Natural killer cell treated with Interleukin-12 subunit alpha and Interleukin-12 subunit beta and Interleukin-15 and Interleukin-18, amount 100 ng/mL, for 72 hours (primary cell): ENCODE measurements around the gene WDR33. TPM values are rescaled to one million over a fixed set of nuclear protein-coding genes. Genes with fewer than 3 reads are reported as not detected.

Experiments used
- ATAC-seq, 2 donors: fragments of 150-1000 bp; cut with Tn5 transposase in 1 of 2; sonication (Bioruptor Pico), chemical (Tn5 transposase) in 1 of 2; 2 replicates each; pipeline ENCODE4 v1.10.0; 2021
- DNase-seq: peaks from one replicate; pipeline ENCODE4 v3.0.0; 2022; ENCODE audit warnings: low spot score
- H3K27ac Mint-ChIP-seq, 2 donors: 1 replicate in 1 of 2; 2 replicates in 1 of 2; pipeline ENCODE4 v1.8.0; 2022; ENCODE audit warnings: mixed read lengths in 2 of 2, mild to moderate bottlenecking in 1 of 2, moderate library complexity in 1 of 2
- H3K27me3 Mint-ChIP-seq, 2 donors: 1 replicate in 1 of 2; 2 replicates in 1 of 2; pipeline ENCODE4 v1.8.0; 2022; ENCODE audit warnings: mixed read lengths in 2 of 2
- H3K36me3 Mint-ChIP-seq: one replicate; pipeline ENCODE4 v1.8.0; 2022; ENCODE audit warnings: mixed read lengths
- H3K4me1 Mint-ChIP-seq, 2 donors: 1 replicate in 1 of 2; 2 replicates in 1 of 2; pipeline ENCODE4 v1.8.0; 2022; ENCODE audit warnings: low read depth in 2 of 2, mixed read lengths in 2 of 2, mild to moderate bottlenecking in 1 of 2
- H3K4me3 Mint-ChIP-seq: one replicate; pipeline ENCODE4 v1.8.0; 2022; ENCODE audit warnings: mixed read lengths
- H3K9me3 Mint-ChIP-seq: 2 replicates; pipeline ENCODE4 v1.8.0; 2022; ENCODE audit warnings: mixed read lengths
- total RNA-seq, 2 donors: library from RNA; stranded (reverse); gene quantifications; one replicate each; pipeline ENCODE4 v1.2.3, GENCODE V29; 2022

Gene WDR33
- total RNA-seq, 2 donors from 2014 or later, result 70.6 to 85.3 TPM

DNA sequence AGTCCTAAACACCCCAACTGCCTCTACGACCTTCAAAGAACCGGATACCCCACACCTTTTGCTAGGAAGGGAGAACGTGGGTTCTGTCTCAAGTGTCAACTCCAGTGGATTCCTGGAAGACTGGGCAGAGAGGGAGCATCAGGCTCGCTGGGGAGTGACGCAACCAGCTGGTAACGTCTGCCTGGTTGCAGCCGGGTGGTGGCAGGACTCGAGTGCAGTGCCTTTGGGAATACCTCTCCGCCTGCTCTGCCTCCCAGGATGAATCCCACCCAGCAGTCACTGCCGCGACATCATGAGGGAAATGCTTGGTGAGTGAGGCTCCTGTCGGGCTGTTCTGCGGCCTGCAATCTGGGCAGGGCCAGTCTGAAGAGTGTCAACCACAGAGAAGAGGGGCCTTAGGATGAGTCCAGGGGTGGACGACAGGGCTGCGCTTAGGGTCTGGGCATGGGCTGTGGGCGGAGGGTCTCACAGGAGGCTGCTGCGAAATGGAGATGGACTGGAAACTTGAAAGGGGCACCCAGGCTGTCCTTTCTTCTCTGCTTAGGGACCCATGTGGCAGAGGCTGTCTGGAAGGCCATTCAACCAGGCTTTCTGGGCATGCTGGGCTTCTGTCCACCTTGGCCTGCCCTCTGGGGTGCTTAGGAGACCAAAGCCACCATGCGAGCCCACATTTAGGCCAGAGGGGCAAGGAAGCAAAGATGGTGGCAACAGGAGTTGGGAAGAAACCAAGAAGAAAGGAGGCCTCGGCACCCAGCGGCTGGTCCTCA is 152.1 kb downstream of the WDR33 start:
- H3K4me1 Mint-ChIP-seq, result peaks cover 0 to 2% of the 10 kb centered on the region in 2 donors
- H3K27me3 Mint-ChIP-seq, result peaks cover 6 to 15% of the 10 kb centered on the region in 2 donors
- no peaks in the 10 kb centered on the region for H3K9me3 Mint-ChIP-seq
- DNase-seq (no peak), ATAC-seq (no peak)
- H3K4me3 Mint-ChIP-seq, result no peak overlapping the region
- H3K27ac Mint-ChIP-seq, result no peak overlapping the region
- no peaks in the 10 kb centered on the region for H3K36me3 Mint-ChIP-seq

GRCh38 chr2:127658146-127658545 is 152.8 kb downstream of the WDR33 start:
- Mint-ChIP-seq H3K4me3 (no peak overlapping the region), H3K27me3 (peaks cover 0 to 9% of the 10 kb centered on the region in 2 donors), H3K9me3 (no peaks in the 10 kb centered on the region), H3K4me1 (no peaks in the 10 kb centered on the region), H3K36me3 (no peaks in the 10 kb centered on the region), H3K27ac (no peak overlapping the region)
- no peak for DNase-seq
- no peak for ATAC-seq

DNA sequence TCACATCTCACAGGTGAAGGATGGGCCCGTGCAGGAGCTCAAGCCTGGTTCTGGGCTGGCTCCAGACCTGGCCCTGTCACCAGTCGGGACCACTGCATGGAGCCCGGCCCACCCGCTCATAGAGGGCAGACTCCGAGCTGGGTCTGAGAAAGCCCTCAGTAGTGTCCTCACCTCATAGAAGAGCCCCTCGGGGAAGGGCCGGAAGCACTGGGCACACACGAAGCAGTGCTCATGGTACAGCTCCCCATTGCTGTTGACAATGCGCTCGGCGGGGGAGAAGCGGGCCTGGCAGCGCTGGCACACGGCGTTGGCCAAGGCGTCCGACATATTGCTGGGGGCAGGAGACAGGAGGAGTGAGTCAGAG is 153.8 kb downstream of the WDR33 start:
- H3K9me3 Mint-ChIP-seq, result no peaks in the 10 kb centered on the region
- H3K27me3 Mint-ChIP-seq, result peaks cover 0 to 7% of the 10 kb centered on the region in 2 donors
- no peaks in the 10 kb centered on the region for H3K36me3 Mint-ChIP-seq
- no peak overlapping the region for H3K4me3 Mint-ChIP-seq
- H3K27ac Mint-ChIP-seq, result no peak overlapping the region
- no peaks in the 10 kb centered on the region for H3K4me1 Mint-ChIP-seq
- ATAC-seq (no peak), DNase-seq (no peak)

DNA sequence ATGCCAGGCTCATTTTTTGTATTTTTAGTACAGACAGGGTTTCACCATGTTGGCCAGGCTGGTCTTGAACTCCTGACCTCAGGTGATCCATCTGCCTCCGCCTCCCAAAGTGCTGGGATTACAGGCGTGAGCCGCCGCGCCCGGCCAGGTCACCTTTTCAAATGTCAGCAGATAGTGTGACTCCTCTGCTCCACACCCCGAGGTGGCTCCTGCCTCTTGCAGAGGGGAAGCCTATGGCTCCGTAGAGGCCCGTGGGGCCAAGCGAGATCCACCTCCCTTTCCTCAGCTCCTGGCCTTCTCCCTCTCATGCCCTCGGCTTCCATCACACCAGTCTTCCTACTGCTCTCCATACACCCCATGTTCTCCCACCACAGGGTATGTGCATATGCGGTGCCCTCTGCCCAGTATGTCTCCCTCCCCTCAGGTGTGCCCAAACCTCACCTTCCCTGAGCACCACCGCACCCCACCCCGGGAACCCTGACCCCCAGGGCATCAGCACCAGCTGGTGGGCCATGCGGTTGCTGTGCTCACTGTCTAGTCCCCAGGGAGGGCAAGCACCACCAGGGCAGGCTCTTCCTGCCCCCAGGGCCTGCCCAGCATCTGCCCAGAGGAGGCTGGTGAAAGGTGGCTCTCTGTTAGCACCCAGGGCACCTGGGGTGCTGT is 154.3 kb downstream of the WDR33 start:
- Mint-ChIP-seq H3K4me1 (no peaks in the 10 kb centered on the region), H3K27ac (no peak overlapping the region), H3K4me3 (no peak overlapping the region), H3K36me3 (no peaks in the 10 kb centered on the region), H3K27me3 (peaks cover 0 to 5% of the 10 kb centered on the region in 2 donors), H3K9me3 (no peaks in the 10 kb centered on the region)
- ATAC-seq (peak in 1 of 2 donors; percentile 25), DNase-seq (no peak)

- no peak for ATAC-seq
- Mint-ChIP-seq H3K27me3 (no peaks in the 10 kb centered on the region), H3K4me3 (no peak overlapping the region), H3K4me1 (no peaks in the 10 kb centered on the region), H3K27ac (no peak overlapping the region), H3K9me3 (no peaks in the 10 kb centered on the region), H3K36me3 (no peaks in the 10 kb centered on the region)
- no peak for DNase-seq
These were observed 155.5 kb downstream of the WDR33 start for GRCh38 chr2:127655209-127656073.

DNA sequence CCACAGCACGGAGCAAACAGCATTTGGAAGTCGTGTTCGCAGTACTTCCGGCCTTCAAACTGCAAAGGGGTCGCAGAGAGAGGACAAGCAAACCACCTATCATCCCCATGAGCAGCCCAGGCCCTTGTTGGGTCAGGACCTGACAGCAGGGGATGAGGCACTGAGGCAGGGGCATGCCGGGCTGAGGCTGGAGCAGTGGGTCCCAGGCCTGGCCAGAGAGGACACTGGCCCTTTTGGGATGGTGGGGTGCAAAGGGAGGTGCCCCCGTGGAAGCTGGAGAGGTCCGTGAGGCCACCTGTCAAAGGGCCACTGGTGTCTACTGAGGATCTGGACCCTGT is 156.2 kb downstream of the WDR33 start:
- H3K27ac Mint-ChIP-seq, result no peak overlapping the region
- no peak for ATAC-seq
- H3K36me3 Mint-ChIP-seq, result no peaks in the 10 kb centered on the region
- no peaks in the 10 kb centered on the region for H3K9me3 Mint-ChIP-seq
- H3K27me3 Mint-ChIP-seq, result no peaks in the 10 kb centered on the region
- no peak for DNase-seq
- H3K4me3 Mint-ChIP-seq, result no peak overlapping the region
- H3K4me1 Mint-ChIP-seq, result no peaks in the 10 kb centered on the region

DNA sequence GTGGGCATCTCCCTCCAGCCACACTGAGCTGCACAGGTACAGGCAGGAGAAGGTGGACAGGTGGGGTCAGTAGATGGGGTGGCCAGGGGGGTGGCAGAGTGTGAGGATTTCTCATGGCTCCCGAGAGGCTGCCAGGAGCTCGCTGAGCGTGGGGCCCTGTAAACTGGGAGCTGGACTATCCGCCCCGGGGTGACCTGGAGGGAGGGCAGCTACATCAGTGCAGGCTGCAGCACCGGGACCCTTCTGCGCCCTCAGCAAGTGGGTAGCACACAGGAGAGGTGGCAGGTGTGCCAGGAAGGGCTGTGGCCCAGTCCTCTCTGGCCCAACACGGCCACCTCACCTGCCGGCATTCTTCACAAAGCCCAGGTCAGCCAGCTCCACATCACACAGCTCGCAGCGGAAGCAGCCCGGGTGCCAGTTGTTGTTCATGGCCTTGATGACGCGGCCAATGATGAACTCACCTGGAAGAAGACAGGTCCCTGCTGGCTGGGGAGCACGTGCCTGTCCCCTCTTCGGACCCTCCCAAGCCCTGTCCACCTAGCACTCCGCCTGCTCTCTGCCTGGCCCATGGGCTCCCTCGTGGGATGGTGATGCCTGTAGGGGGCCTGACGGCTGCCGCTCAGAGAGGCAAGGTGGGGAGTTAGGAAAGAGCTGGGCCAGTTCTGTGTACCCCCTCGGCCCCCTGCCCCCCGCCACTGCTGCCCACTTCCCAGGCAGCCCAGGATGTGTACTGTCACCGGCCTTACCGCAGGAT is 156.7 kb downstream of the WDR33 start:
- no peak for ATAC-seq
- Mint-ChIP-seq H3K4me1 (peaks cover 0 to 3% of the 10 kb centered on the region in 2 donors), H3K36me3 (no peaks in the 10 kb centered on the region), H3K27ac (no peak overlapping the region), H3K4me3 (no peak overlapping the region), H3K9me3 (no peaks in the 10 kb centered on the region), H3K27me3 (no peaks in the 10 kb centered on the region)
- no peak for DNase-seq

DNA sequence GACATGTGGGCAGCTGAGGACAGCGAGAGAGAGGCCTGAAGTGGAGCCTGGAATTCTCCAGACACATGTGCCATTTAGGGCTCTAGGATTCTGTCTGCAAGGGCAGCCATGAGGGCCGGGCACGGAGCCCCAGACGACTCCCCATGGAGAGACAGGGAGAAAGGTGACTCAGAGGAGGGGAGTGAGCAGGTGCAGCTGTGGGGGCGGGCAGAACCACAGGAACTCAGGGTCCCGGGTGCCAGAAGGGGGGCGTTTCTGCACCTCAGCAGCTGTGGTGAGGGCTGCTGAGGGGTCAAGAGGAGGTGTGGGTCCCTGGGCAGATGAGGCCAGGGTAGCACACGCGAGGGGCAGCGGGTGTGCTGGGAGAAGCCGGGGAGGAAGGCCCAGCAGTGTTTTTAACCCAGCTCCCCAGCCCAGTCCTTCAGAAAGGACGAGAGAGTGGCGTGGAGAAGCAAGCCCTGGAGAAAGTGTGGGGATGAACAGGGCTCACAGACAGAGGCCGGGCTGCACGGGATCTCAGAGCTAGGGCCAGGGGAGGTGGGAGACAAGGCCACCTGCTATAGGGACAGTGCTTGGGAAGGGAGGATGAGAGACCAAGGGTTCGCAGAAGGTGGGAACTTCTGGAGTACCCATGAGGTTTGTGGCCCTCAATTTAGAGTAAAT is 157.4 kb downstream of the WDR33 start:
- ATAC-seq, result no peak
- no peaks in the 10 kb centered on the region for H3K9me3 Mint-ChIP-seq

GRCh38 chr2:127652786-127653357 is 158.1 kb downstream of the WDR33 start:
- DNase-seq (no peak), ATAC-seq (no peak)
- Mint-ChIP-seq H3K27me3 (no peaks in the 10 kb centered on the region), H3K4me3 (no peak overlapping the region), H3K4me1 (peaks cover 0 to 6% of the 10 kb centered on the region in 2 donors), H3K9me3 (no peaks in the 10 kb centered on the region), H3K27ac (no peak overlapping the region), H3K36me3 (no peaks in the 10 kb centered on the region)

More for the DNA sequence above, 157.4 kb downstream of the WDR33 start:
- no peak overlapping the region for H3K4me3 Mint-ChIP-seq
- DNase-seq, result no peak
- H3K4me1 Mint-ChIP-seq, result peaks cover 0 to 6% of the 10 kb centered on the region in 2 donors
- no peaks in the 10 kb centered on the region for H3K36me3 Mint-ChIP-seq
- H3K27ac Mint-ChIP-seq, result no peak overlapping the region
- no peaks in the 10 kb centered on the region for H3K27me3 Mint-ChIP-seq

DNA sequence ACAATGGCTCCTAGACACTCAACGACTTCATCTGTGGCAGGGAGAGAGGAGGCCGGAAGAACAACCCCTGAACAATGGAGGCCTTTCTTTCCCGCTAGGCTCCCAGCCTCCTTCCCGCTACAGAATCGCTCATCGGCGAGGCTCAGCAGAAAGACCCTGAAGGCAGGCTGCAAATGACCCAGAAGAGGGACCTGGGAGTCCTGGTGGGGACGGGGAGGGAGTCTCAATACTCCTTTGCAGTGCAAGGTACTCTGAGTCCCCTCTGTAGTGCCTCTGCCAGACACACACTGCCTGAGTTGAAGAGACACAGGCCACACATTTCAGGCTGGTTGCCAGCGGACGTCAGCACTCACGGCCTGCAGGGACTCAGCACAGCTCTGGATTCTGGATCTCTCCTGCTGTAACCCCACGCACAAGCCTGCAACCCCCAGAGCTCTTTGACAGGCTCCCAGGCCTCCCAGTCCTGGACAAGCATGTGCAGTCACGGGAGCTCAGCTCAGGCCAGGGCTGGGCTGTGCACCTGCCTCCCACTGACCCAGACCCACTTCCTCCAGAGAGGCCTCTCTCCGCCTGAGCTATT is 158.9 kb downstream of the WDR33 start:
- ATAC-seq, result no peak
- no peak overlapping the region for H3K27ac Mint-ChIP-seq
- H3K27me3 Mint-ChIP-seq, result no peaks in the 10 kb centered on the region
- no peaks in the 10 kb centered on the region for H3K9me3 Mint-ChIP-seq
- DNase-seq, result no peak
- H3K4me1 Mint-ChIP-seq, result peaks cover 0 to 6% of the 10 kb centered on the region in 2 donors
- H3K36me3 Mint-ChIP-seq, result no peaks in the 10 kb centered on the region
- no peak overlapping the region for H3K4me3 Mint-ChIP-seq

- Mint-ChIP-seq H3K36me3 (no peaks in the 10 kb centered on the region), H3K27ac (no peak overlapping the region), H3K4me1 (peaks cover 0 to 6% of the 10 kb centered on the region in 2 donors), H3K4me3 (no peak overlapping the region), H3K27me3 (no peaks in the 10 kb centered on the region), H3K9me3 (no peaks in the 10 kb centered on the region)
- ATAC-seq (no peak), DNase-seq (no peak)
These were observed 159.6 kb downstream of the WDR33 start for GRCh38 chr2:127651381-127651809.
